HCT116 (cell line): ENCODE data around the gene C2orf76. TPM values are rescaled to one million over a fixed set of nuclear protein-coding genes. Genes with fewer than 3 reads are reported as not detected.

Experiments used
- ATAC-seq: fragments of 200-7000 bp; cut with Tn5 transposase; 2 replicates; pipeline ENCODE4 v1.9.1; 2020; ENCODE audit warnings: mild to moderate bottlenecking, moderate library complexity
- BruUV-seq: library from RNA; stranded (reverse); fragments of 400-500 nt; replicated peaks from 2 replicates; lab custom pipeline; 2021; lab: Mats Ljungman, UMichigan
- CTCF ChIA-PET: fragments of 300-600 bp; sonication (Branson Sonifier 250); formaldehyde crosslinking; loops from one replicate; lab custom pipeline; 2021; ENCODE audit warnings: antibody characterized with exemption; lab: Charles Lee
- POLR2A ChIA-PET: fragments of 300-600, 350-600 bp; sonication (Branson Sonifier 250); formaldehyde crosslinking; loops from one replicate; lab custom pipeline; 2021; ENCODE audit warnings: antibody characterized with exemption; lab: Charles Lee
- RAD21 ChIA-PET, 2 experiments: fragments of 300-600 bp; sonication (Branson Sonifier 250); formaldehyde crosslinking; loops; one replicate each; lab custom pipeline; 2023; ENCODE audit warnings: low total read pairs in 2 of 2; ENCODE audit not compliant: uncharacterized antibody in 2 of 2, unreplicated experiment in 2 of 2, low non-redundant PET in 1 of 2; lab: Charles Lee
- DNase-seq: peaks from one replicate; pipeline ENCODE4 v3.0.0-alpha.2; 2010; ENCODE audit warnings: low read depth, low spot score
- H2AFZ ChIP-seq: fragments of 200-600 bp; shearing (Covaris generic), sonication (generic); 2 replicates; pipeline ENCODE4 v1.6.1; 2017; ENCODE audit warnings: low read depth, mixed run types, mixed read lengths, antibody characterized with exemption, low read length; ENCODE audit not compliant: poor library complexity, severe bottlenecking
- H3K27ac ChIP-seq: 2 replicates; pipeline ENCODE4 v1.5.1; 2012; ENCODE audit warnings: low read depth, low read length
- H3K27me3 ChIP-seq: fragments of 200-600 bp; sonication (generic); 2 replicates; pipeline ENCODE4 v1.6.1; 2016; ENCODE audit warnings: mixed run types, low read length, mixed read lengths; ENCODE audit not compliant: insufficient read depth
- H3K36me3 ChIP-seq, 2 experiments: fragments of 200-500 bp in 1 of 2; fragments of 200-600 bp in 1 of 2; sonication (Bioruptor generic) in 1 of 2; sonication (generic) in 1 of 2; 2 replicates each; pipeline versions ENCODE4 v1.5.1 to v1.6.1; 2014 to 2016; ENCODE audit warnings: low read length in 2 of 2, inconsistent platforms in 1 of 2, mixed read lengths in 1 of 2, mixed run types in 1 of 2; ENCODE audit not compliant: insufficient read depth in 2 of 2, control insufficient read depth in 1 of 2
- H3K4me1 ChIP-seq, 2 experiments: fragments of 200-600 bp in 1 of 2; sonication (generic) in 1 of 2; 2 replicates each; pipeline versions ENCODE4 v1.5.1 to v1.6.1; 2012 to 2017; ENCODE audit warnings: low read length in 2 of 2, inconsistent platforms in 1 of 2, mild to moderate bottlenecking in 1 of 2, mixed read lengths in 1 of 2, mixed run types in 1 of 2, moderate library complexity in 1 of 2; ENCODE audit not compliant: insufficient read depth in 2 of 2, control insufficient read depth in 1 of 2
- H3K4me2 ChIP-seq: fragments of 200-600 bp; sonication (generic); 2 replicates; pipeline ENCODE4 v1.6.1; 2017; ENCODE audit warnings: mixed run types, low read length, mixed read lengths
- H3K4me3 ChIP-seq, 2 experiments: fragments of 200-600 bp in 1 of 2; sonication (generic) in 1 of 2; replicated peaks in 1 of 2; 2 replicates each; pipeline ENCODE4 v1.5.1; 2011 to 2016; ENCODE audit warnings: low read length in 2 of 2, control low read depth in 1 of 2, low read depth in 1 of 2, mild to moderate bottlenecking in 1 of 2, mixed read lengths in 1 of 2, mixed run types in 1 of 2
- H3K79me2 ChIP-seq: fragments of 200-600 bp; sonication (generic); 2 replicates; pipeline ENCODE4 v1.6.1; 2017; ENCODE audit warnings: mild to moderate bottlenecking, mixed run types, low read length, moderate library complexity, mixed read lengths; ENCODE audit not compliant: insufficient read depth
- H3K9ac ChIP-seq: fragments of 200-600 bp; sonication (generic); 2 replicates; pipeline ENCODE4 v1.6.1; 2016; ENCODE audit warnings: low read length, mixed read lengths
- H3K9me2 ChIP-seq: fragments of 200-600 bp; sonication (generic), shearing (Covaris generic); 2 replicates; pipeline ENCODE4 v1.6.1; 2017; ENCODE audit warnings: mixed run types, mild to moderate bottlenecking, moderate library complexity; ENCODE audit not compliant: insufficient read depth
- H3K9me3 ChIP-seq, 2 experiments: fragments of 200-500 bp in 1 of 2; fragments of 200-600 bp in 1 of 2; sonication (Bioruptor generic) in 1 of 2; sonication (generic) in 1 of 2; 2 replicates each; pipeline ENCODE4 v1.6.1; 2014 to 2017; ENCODE audit warnings: low read length in 2 of 2, mixed read lengths in 2 of 2, inconsistent platforms in 1 of 2, low read depth in 1 of 2, mild to moderate bottlenecking in 1 of 2, mixed run types in 1 of 2, moderate library complexity in 1 of 2; ENCODE audit not compliant: control insufficient read depth in 1 of 2, insufficient read depth in 1 of 2
- H4K20me1 ChIP-seq: fragments of 200-600 bp; sonication (generic), shearing (Covaris generic); 2 replicates; pipeline ENCODE4 v1.6.1; 2017; ENCODE audit warnings: mixed run types, mild to moderate bottlenecking, moderate library complexity; ENCODE audit not compliant: insufficient read depth
- CBX3 ChIP-seq: IDR thresholded peaks from 2 replicates; pipeline ENCODE4 v1.6.1; 2012; ENCODE audit warnings: low read depth
- CEBPB ChIP-seq: IDR thresholded peaks from 2 replicates; pipeline ENCODE4 v1.6.1; 2012; ENCODE audit warnings: low read depth
- ELF1 ChIP-seq: IDR thresholded peaks from 2 replicates; pipeline ENCODE4 v1.6.1; 2012; ENCODE audit warnings: low read depth, borderline replicate concordance
- POLR2A ChIP-seq: IDR thresholded peaks from 2 replicates; pipeline ENCODE4 v1.7.0; 2011; ENCODE audit warnings: borderline replicate concordance; ENCODE audit not compliant: insufficient read depth, insufficient read length; ENCODE audit errors: extremely low read depth
- POLR2AphosphoS5 ChIP-seq: IDR thresholded peaks from 2 replicates; pipeline ENCODE4 v1.6.1; 2011; ENCODE audit warnings: mild to moderate bottlenecking, low read depth, low read length, moderate library complexity
- RAD21 ChIP-seq: IDR thresholded peaks from 2 replicates; pipeline ENCODE4 v1.6.1; 2012; ENCODE audit warnings: low read depth, mild to moderate bottlenecking
- SP1 ChIP-seq: IDR thresholded peaks from 2 replicates; pipeline ENCODE4 v1.6.1; 2012; ENCODE audit warnings: low read depth
- TCF7L2 ChIP-seq: IDR thresholded peaks from 2 replicates; pipeline ENCODE4 v1.7.0; 2011; ENCODE audit warnings: borderline replicate concordance, inconsistent platforms; ENCODE audit not compliant: insufficient read depth, insufficient read length; ENCODE audit errors: extremely low read depth
- YY1 ChIP-seq: IDR thresholded peaks from 2 replicates; pipeline ENCODE4 v1.6.1; 2011; ENCODE audit warnings: low read length, low read depth, moderate library complexity, mild to moderate bottlenecking; ENCODE audit not compliant: insufficient replicate concordance; ENCODE audit errors: extremely low read depth
- intact Hi-C: fragments of 100-400 bp; cut with micrococcal nuclease; formaldehyde crosslinking; loops from 2 replicates; pipeline ENCODE4 v1.10.0; 2022
- total RNA-seq: library from RNA; stranded (reverse); gene quantifications from one replicate; pipeline ENCODE4 v1.2.1, GENCODE V29; 2021; ENCODE audit not compliant: unreplicated experiment
- TF ChIP-seq, protein P1 (sequence below): IDR thresholded peaks from 2 replicates; pipeline ENCODE4 v1.6.1; 2011; ENCODE audit warnings: mild to moderate bottlenecking, low read length, moderate library complexity; ENCODE audit not compliant: insufficient replicate concordance; ENCODE audit errors: extremely low read depth
- TF ChIP-seq, protein P2 (sequence below), 3 experiments: fragments of 200-600 bp in 1 of 3; sonication (generic) in 1 of 3; IDR thresholded peaks in 2 of 3; conservative IDR thresholded peaks in 1 of 3; 2 replicates each; pipeline ENCODE4 v1.5.1; 2012 to 2017; ENCODE audit warnings: low read depth in 2 of 3, low read length in 2 of 3, antibody characterized with exemption in 1 of 3, borderline replicate concordance in 1 of 3, control low read depth in 1 of 3, mild to moderate bottlenecking in 1 of 3, mixed read lengths in 1 of 3, mixed run types in 1 of 3, moderate library complexity in 1 of 3; ENCODE audit not compliant: insufficient read depth in 1 of 3

The C2orf76 gene
- total RNA-seq, 1 experiment from 2014 or later, result 10.5 TPM

DNA sequence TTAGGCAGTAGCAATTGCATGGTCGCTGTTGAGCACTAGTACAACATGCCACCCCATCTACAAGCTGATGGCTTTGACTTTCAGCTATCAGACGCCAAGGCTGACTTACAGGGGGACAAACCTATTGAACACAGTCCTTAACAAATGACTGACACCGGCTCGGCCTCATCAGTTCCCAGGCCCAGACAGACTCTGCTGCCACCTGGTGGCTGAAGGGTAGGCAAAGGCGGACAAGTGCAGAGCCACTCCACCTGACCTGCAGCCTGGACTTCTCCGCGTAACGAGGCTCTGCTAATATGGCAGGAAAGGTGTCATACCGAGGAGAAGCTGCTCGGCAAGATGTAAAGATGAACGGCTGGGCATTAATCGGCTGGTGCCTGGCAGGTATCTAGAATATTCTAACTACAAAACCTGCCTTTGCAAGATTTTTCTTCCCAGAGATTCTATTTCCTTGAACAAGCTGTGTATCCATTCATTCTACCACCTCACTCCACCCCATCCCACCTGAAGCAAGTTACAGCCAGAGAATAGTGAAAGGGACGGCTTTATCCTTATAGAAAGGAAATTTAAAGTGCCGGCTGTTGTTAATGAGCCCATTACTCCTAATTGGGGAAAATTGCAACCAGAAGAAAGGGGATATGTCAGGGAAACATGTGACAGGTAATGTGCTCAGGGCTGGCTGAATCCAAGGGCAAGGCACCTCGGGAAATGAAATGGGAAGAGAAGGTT is 75.6 kb downstream of the C2orf76 start:
- H3K4me3 ChIP-seq, result no peak overlapping the region
- H4K20me1 ChIP-seq, result no peaks in the 10 kb centered on the region
- RAD21 ChIA-PET, result interaction anchor here (0.7 to 1.5 kb wide), 3 partner anchors 57 to 82 kb away, joined by 3 to 6 read pairs (median 4); partner anchors contain the start of gene STEAP3 (in 1 of the 2)
- peak overlapping the region; percentile 37 for H3K4me2 ChIP-seq
- no peaks in the 10 kb centered on the region for H3K9me2 ChIP-seq
- CTCF ChIA-PET, result interaction anchor here (0.6 to 2.5 kb wide), 16 partner anchors 9 to 409 kb away, joined by 3 to 12 read pairs (median 4); no protein-coding TSS in a partner anchor
- peaks cover 0 to 9% of the 10 kb centered on the region in 2 experiments; a peak in 1 of 4 replicates for H3K4me1 ChIP-seq
- no peak overlapping the region for H3K9ac ChIP-seq
- no peak overlapping the region for H3K27ac ChIP-seq
- H3K79me2 ChIP-seq, result no peaks in the 10 kb centered on the region
- intact Hi-C loops, result loop anchor here (1.0 to 10.0 kb wide), 6 partner anchors 57 to 409 kb away; no protein-coding TSS in a partner anchor
- no peak overlapping the region for H2AFZ ChIP-seq
- no peak for TF ChIP-seq POLR2AphosphoS5
- no peak for TF ChIP-seq ELF1
- no peak for TF ChIP-seq SP1
- peak; percentile 49; the same call in 1 of the 2 replicates for TF ChIP-seq CBX3
- no peak for TF ChIP-seq POLR2A
- no peak for TF ChIP-seq CEBPB
- TF ChIP-seq, protein P1, sequence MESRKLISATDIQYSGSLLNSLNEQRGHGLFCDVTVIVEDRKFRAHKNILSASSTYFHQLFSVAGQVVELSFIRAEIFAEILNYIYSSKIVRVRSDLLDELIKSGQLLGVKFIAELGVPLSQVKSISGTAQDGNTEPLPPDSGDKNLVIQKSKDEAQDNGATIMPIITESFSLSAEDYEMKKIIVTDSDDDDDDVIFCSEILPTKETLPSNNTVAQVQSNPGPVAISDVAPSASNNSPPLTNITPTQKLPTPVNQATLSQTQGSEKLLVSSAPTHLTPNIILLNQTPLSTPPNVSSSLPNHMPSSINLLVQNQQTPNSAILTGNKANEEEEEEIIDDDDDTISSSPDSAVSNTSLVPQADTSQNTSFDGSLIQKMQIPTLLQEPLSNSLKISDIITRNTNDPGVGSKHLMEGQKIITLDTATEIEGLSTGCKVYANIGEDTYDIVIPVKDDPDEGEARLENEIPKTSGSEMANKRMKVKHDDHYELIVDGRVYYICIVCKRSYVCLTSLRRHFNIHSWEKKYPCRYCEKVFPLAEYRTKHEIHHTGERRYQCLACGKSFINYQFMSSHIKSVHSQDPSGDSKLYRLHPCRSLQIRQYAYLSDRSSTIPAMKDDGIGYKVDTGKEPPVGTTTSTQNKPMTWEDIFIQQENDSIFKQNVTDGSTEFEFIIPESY, result no peak
- peak; percentile 98 for TF ChIP-seq RAD21
- TF ChIP-seq TCF7L2, result no peak
- TF ChIP-seq YY1, result peak; percentile 39
- TF ChIP-seq, protein P2, sequence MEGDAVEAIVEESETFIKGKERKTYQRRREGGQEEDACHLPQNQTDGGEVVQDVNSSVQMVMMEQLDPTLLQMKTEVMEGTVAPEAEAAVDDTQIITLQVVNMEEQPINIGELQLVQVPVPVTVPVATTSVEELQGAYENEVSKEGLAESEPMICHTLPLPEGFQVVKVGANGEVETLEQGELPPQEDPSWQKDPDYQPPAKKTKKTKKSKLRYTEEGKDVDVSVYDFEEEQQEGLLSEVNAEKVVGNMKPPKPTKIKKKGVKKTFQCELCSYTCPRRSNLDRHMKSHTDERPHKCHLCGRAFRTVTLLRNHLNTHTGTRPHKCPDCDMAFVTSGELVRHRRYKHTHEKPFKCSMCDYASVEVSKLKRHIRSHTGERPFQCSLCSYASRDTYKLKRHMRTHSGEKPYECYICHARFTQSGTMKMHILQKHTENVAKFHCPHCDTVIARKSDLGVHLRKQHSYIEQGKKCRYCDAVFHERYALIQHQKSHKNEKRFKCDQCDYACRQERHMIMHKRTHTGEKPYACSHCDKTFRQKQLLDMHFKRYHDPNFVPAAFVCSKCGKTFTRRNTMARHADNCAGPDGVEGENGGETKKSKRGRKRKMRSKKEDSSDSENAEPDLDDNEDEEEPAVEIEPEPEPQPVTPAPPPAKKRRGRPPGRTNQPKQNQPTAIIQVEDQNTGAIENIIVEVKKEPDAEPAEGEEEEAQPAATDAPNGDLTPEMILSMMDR (IDR thresholded peaks at IDR 0.05 in 2 of 3, conservative IDR thresholded peaks at IDR 0.05 in 1 of 3; ENCODE audit: borderline replicate concordance in 1 of 3, insufficient read depth in 1 of 3, low read depth in 2 of 3, low read length in 2 of 3), result peak; percentile 91 to 97 (median 92)
- TF ChIP-seq, all 23 proteins: peak for 4
- H3K27me3 ChIP-seq, result no peaks in the 10 kb centered on the region
- no peaks in the 10 kb centered on the region for H3K9me3 ChIP-seq
- H3K36me3 ChIP-seq, result no peaks in the 10 kb centered on the region
- DNase-seq (peak; percentile 69), ATAC-seq (peak; percentile 100)
- POLR2A ChIA-PET, result no interaction called here
- no TSS peak for BruUV-seq
